GM21717 (cell line): ENCODE data around the gene WNT9B.

Experiments used
- ATAC-seq: cut with Tn5 transposase; IDR thresholded peaks from one replicate; pipeline ENCODE4 v1.9.1; 2021; ENCODE audit warnings: mild to moderate bottlenecking, moderate library complexity; ENCODE audit not compliant: unreplicated experiment

Gene WNT9B, protein sequence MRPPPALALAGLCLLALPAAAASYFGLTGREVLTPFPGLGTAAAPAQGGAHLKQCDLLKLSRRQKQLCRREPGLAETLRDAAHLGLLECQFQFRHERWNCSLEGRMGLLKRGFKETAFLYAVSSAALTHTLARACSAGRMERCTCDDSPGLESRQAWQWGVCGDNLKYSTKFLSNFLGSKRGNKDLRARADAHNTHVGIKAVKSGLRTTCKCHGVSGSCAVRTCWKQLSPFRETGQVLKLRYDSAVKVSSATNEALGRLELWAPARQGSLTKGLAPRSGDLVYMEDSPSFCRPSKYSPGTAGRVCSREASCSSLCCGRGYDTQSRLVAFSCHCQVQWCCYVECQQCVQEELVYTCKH

DNA sequence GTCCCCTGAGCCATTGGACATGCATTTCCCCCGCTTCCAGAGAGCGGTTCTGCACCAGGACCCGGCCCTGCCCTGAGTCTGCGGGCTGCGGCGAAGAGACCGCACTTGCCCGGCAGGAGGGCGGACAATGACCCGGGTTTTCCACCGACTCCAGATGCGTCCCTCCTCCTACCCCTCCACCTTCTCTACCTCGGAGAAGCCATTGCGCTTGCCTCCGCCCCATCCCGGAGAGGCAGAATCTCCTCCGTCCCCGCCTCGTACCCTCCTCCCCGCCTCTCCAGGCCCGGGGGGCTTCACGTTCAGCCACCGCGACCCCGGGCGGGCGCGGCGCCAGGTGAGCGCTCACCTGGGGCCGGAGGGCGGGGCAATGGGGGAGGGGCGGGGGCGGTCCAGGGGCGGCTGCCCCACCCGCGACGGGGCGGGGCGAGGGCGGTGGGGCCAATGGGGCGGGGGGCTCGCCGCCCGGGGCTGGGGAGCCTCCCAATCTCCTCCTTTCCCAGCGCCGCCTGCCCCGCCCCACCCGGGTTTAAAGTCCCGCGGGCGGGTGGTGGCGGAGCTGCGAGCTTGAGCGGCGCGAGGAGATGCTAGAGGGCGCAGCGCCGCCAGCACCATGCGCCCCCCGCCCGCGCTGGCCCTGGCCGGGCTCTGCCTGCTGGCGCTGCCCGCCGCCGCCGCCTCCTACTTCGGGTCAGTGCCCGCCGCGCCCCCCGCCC, at the start of gene WNT9B:
Gene WNT9B (plus strand): TSS at position 555 of the 713 bp plus-strand sequence. CDS start 56 bp downstream, at position 611.
- ATAC-seq = no peak

GRCh38 chr17:46802800-46803199, 48.6 kb upstream of the WNT9B start:
- no peak for ATAC-seq

DNA sequence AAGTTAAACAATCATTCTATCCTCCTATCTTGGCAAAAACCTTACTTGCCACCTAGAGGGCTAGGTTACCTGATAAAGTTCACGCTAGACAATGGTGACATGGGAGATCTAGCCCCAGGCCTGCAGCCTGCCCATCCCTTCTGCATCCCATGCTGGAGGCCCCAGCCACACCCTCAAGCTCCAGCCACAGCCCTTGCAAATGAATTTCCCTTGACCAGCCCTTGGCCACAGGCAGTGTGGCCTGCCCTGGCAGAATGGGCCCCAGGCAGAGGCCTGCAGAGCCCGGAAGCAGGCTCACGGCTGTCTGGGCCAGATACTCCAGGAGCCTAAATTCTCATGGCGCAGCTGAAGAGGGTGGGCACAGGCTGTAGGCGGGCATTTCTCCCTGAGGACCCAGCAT, 47.8 kb upstream of the WNT9B start:
- ATAC-seq = no peak

DNA sequence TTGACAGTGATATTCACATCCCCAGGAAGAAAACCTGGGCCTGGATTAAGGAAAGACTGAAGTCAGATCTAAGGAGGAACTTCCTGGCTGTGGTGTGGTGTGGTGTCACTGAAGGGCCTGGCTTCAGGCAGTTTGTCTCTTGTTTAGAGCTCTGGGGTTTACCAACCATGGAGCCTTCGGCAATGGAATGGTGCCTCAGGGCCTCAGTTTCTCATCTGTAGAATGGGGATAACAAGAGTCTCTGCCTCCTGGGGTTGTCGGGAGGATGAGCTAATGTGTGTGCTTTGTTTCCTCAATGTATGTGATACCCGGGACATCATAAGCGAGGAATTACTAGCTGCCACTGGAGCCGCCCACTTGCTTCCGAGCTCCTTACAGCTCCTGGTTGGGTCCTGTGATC, 45.6 kb upstream of the WNT9B start:
- no peak for ATAC-seq

- no peak for ATAC-seq
These were observed 42.2 kb upstream of the WNT9B start for GRCh38 chr17:46809110-46809571.

DNA sequence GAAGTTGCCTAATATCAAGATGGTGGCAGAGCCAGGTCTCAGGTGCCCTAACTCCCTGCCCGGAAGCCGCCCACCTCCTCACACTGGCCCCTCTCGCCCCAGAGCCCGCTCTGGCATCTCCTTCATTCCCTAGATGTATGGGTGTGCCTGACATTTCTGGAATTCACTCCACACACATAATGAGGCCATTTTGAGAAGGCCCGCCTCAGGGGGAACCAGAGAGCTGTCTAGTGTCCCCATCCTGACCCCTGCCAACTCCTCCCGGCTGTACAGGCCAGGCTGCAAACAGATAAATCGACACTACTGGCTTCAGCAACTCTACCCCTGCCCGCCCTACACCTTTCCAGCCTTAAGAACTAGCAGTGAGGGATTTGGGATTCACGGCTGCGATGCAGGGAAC, 40.5 kb upstream of the WNT9B start:
- no peak for ATAC-seq

- no peak for ATAC-seq
These were observed 39.3 kb upstream of the WNT9B start for GRCh38 chr17:46811978-46812583.

DNA sequence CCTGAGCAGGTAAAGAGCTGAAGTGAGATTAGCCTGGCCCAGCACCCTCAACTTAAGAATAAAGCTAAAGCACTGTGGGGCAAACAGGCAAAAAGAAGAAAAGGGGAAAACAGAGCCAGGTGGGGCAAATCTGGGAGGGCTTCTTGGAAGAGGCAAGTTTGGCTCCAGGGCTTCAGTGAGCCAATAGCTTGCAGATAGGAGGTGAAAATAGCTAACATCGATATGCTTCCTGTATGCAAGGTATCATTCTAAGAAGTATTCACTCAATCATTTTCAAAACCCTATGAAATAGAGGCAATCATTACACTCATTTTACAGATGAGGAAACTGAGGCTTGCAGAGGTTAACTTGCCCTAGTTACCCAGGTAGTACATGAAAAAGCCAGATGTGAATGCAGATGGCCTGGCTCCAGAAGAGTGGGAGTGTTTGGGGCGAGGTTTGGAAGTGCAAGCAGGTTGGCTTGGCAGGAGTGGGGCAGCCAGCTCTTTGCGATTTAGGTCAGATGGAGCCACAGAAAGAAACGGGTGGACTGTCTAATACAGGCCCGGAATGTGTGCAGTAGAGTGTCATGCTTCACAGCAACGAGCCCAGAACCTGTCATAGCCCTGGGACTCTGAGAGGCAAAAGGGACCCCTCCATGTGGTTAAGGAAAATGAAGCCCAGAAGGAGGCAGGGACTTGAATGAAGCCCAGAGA, 38.6 kb upstream of the WNT9B start:
- no peak for ATAC-seq

DNA sequence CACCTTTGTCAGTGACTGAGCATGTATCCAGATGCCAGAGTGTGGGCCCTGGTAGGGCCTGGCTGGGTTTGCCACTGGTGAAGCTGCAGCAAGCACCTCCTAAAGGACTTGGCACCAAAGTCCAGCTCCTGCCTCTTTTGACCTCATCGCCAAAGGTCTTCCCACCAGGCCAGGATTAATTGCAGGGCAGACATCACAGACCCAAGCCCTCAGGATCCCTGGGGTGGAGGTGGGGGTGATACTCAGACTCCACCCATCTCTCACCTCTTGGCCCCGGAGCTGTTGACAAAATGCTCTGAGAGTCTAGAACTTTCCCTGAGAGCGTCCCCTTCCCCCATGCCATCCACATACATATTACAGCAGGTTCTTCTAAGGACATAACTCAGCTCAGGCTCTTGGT, 37.5 kb upstream of the WNT9B start:
- ATAC-seq = no peak

GRCh38 chr17:46814446-46814845, 36.9 kb upstream of the WNT9B start:
- ATAC-seq = no peak

DNA sequence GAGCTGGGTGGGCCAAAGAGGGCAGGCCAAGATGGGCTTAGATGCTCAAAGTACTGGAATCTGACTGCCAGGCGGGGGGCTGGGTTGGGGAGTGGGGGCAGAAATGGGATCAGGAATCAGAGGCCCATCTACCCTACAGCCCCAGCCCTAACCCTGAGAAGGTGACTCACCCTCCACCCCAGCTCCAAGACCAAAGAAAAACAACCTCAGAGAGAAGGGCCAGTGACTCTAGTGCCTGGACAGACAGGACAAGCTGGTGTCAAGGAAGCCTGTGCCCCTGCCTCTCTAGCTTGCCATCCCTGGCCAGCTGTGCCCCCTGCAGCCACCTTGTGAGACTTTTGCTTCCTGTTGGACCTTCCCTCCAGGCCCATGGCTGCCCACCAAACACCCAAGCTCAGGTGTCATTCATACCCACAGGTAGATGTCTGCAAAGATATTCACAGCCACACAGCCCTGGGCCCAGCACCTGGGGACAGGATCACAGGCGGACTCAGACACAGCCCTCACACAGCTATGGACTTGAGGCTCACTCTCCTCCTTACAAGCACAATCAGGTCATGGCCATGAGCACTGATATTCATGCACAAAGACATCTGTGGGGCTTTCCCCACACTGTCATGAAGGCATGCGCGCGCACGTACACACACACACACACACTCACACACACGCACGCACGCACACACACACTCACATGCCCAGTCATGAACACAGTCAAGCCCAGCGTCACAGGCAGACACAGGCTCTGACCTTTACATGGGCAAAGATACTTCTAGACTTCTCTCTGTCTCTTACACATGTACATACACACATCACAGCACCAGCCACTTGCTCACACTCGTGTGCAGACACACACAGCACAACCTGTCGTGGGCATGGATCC, 35.7 kb upstream of the WNT9B start:
- no peak for ATAC-seq

DNA sequence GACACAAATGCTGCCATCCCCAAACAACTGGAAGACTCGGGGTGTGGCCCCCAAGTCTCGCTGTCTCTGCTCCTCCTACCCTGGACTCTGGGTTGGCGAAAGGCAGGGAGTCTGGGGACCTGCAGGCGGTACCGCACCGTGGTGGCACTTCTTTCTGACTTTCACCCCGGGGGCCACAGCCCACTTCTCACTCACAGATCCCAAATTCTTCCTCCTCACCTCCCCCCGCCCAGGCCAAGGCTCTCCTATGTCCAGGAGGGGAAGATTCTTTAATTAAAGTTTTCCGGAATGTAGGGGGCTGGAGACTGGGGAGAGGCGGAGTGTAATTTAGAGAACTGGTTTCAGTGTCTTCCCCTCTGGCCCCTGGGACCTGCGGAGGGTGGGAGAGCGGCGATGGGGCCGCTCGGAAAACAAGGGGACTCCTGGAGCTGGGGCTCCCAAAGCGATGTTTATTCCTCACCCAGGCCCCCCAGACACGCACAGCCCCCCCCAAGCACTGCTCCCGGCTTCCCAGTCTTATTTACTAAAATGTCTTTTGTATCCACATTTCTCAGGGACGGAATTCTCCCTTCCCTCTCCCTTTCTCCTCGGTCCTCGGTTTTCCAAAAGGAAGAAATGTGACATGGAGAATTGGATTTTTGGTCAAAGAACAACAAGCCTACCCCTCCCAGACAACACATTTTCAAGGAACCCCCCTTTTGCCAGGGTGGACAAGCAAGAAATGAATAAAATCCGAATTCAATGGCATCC, 34.1 kb upstream of the WNT9B start:
- ATAC-seq = no peak

- ATAC-seq = no peak
These were observed 33.5 kb upstream of the WNT9B start for GRCh38 chr17:46817901-46818209.

- ATAC-seq = no peak
These were observed 33.0 kb upstream of the WNT9B start, which contains the start of gene WNT3 for GRCh38 chr17:46818316-46818928. WNT3 (minus strand) TSS chr17:46818692; CDS start chr17:46818597, 95 bp downstream.

DNA sequence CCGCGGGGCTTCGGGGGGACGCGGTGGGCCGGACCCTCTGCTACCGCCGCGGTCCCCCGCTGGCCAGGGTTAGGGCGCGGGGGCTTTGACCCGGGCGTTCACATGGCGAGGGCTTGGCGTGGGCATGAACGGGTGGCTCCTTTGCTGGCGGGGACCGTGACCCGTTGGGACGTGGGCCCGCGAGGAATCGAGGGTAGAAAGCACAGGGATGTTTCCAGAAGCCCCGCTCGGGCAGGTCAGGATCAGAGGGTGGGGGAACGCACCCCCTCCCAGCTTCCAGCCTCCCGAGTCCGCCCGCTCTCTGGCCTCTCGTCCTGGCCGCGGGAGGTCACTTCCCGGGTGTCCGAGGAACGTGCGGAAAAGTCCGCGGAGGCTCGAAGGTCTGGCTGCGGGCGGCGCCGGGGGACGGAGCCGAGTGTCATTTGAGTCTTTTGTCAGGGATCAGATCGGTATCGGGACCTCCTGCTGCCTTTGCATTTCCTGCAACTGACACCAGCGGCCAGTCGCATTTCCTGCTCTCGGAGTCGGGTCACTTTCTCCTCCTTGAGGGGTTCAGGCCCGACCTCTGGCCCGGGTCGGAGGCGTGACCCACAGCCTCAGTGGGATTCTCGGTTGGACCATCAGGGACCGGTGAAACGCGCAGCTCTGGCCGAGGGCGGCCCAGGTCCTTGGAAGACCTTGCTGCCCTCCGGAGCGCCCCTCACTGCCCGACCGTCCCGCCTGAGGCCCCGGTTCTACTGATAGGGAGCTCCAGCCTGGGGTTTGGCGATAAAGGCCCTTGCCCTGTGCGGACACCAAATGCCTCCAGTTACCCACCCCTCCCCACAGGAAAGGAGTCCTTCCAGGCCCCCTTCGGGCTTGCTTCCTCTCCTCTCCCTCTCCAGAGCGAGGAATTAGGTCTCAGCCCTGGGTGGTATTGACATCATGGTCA, 32.2 kb upstream of the WNT9B start:
- ATAC-seq = no peak

GRCh38 chr17:46819906-46820351, 31.5 kb upstream of the WNT9B start:
- ATAC-seq = no peak

DNA sequence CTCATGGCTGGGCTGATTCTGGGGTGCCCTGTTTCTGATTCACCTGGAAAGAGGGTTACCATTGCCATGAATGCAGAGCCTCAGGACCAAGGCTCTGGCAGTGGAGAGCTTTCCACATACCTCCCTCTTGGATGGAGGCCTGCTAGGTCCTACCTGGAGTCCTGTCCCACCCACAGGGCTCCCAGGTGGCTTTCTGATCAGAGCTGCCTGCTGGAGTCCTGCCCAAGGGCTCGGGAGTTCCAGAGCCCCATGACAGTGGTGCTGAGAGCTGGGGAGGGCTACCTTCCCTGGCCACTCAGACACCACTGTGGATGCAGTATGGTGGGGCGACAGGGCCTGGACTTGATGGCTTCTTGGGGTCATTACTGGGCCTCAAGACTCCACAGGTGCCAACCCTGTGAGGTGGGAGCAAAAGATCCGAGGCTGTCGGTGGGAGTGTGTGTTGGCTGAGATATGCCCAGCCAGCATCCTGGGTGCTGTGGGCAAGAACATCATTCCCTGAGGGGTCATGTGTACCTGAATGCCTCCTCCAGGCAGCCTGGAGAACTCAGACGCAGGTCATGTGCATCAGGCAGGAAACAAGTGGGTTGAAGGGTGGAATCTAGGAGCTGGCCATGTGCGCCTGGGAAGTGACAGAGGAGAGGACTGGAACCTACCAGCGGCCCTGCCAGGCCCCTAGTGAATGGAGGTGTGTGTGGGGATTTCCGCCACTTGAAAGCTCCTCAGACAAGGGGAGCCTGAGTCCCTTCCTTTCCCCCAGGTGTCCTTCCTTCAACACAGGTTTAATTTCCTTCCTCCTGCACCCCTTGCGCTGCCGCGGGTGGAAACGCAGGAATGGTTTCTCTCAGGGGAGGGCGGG, 30.6 kb upstream of the WNT9B start:
- no peak for ATAC-seq
